ENCODE measurements around the gene STRN4.

The STRN4 gene

DNA sequence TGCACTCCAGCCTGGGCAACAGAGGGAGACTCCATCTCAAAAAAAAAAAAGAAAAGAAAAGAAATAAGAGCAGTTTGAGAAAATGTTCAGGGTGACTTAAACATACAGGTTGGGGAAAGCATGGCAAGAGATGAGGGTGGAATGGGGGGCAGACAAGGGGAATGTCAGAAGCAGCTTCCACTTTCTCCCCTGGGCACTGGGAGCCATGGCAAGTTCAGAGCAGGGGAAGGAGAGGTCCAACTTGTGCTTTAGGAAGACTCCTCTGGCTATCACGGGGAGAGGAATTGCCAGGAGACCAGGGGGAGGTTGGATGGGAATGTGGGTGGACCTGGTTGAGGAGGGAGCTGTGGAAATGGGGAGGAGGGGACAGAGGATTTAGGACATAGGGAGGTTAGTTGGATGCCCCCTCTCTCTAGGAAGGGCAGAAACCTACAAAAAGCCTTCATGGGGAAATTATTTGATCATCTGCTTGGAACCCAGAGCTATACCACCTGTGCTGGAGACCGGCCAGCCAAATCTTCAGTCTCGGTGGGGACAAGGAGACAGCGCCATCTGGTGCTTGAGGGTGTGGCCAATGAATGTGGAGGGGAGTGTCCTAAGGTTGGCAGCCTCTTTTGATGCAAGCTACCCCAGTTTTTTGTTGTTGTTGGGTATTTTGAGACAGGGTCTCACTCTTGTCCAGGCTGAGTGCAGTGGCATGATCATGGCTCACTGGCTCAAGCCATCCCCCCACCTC is 7.3 kb upstream of the STRN4 start:
- TF ChIP-seq, protein P1, sequence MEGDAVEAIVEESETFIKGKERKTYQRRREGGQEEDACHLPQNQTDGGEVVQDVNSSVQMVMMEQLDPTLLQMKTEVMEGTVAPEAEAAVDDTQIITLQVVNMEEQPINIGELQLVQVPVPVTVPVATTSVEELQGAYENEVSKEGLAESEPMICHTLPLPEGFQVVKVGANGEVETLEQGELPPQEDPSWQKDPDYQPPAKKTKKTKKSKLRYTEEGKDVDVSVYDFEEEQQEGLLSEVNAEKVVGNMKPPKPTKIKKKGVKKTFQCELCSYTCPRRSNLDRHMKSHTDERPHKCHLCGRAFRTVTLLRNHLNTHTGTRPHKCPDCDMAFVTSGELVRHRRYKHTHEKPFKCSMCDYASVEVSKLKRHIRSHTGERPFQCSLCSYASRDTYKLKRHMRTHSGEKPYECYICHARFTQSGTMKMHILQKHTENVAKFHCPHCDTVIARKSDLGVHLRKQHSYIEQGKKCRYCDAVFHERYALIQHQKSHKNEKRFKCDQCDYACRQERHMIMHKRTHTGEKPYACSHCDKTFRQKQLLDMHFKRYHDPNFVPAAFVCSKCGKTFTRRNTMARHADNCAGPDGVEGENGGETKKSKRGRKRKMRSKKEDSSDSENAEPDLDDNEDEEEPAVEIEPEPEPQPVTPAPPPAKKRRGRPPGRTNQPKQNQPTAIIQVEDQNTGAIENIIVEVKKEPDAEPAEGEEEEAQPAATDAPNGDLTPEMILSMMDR (conservative IDR thresholded peaks at IDR 0.05; ENCODE audit: low read depth, low read length) = peak; percentile 56
- H3K4me3 ChIP-seq (ENCODE audit: low read length) = no peak overlapping the region
- no peak for DNase-seq (ENCODE audit: low read depth)

DNA sequence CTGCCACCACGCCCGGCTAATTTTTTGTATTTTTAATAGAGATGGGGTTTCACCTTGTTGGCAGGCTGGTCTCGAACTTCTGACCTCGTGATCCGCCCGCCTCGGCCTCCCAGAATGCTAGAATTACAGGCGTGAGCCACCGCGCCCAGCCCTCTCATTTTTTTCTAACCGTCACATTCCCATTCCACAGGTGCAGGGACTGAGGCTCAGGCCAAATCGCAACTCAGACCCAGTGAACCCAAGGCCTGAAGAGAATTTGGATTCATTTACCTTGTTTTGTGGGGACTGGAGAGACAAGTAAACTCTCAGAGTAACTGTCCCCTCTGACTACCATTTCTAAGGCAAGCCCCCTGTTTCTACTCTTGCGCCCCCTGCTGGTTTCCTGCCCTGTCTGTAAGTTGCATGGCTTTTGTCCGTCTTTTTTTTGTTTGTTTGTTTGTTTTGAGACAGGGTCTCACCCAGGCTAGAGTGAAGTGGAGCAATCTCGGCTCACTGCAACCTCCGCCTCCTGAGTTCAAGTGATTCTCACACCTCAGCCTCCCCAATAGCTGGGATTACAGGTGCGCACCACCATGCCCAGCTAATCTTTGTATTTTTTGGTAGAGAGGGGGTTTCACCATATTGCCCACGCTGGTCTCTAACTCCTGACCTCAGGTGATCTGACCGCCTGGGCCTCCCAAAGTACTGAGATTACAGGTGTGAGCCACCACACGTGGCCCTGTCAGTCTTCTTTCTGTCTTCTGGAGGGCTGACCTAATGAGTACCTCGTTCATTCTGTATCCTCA is 2.3 kb upstream of the STRN4 start:
- TF ChIP-seq, protein P1 (conservative IDR thresholded peaks at IDR 0.05; ENCODE audit: low read depth, low read length) = peak; percentile 89
- H3K4me3 ChIP-seq (ENCODE audit: low read length) = no peak overlapping the region
- DNase-seq (ENCODE audit: low read depth) = no peak

GRCh38 chr19:46745521-46746280 is 549 bp downstream of the STRN4 start, which contains the start of gene FKRP:
TSS of gene FKRP (plus strand) at chr19:46746057. CDS start at chr19:46755451, 9,394 bp downstream.
- TF ChIP-seq, protein P1 (conservative IDR thresholded peaks at IDR 0.05; ENCODE audit: low read depth, low read length) = no peak
- peak within 1 kb of the TSS; percentile 88 for H3K4me3 ChIP-seq (ENCODE audit: low read length)
- DNase-seq (ENCODE audit: low read depth) = no peak

DNA sequence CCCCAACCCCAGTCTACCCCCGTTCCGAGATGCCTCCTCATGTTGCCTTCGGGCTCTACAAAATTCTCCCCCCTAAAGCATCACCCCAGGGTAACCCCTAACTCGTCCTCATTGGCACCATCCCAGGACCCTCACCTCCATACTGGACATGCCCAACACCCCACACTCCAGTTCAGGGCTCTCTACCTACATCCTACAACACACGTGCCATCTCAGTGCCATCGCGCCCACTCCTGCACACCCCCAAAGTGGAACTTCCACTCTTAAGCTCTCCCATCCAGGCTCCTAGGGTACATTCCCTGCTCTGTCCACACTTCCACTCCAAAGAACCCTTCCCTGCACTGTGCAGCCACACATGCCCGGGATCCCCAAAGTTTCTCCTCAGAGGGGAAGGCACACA is 1.2 kb downstream of the STRN4 start:
- TF ChIP-seq, protein P1 (conservative IDR thresholded peaks at IDR 0.05; ENCODE audit: low read depth, low read length) = no peak
- H3K4me3 ChIP-seq (ENCODE audit: low read length) = peak overlapping the region; percentile 88
- no peak for DNase-seq (ENCODE audit: low read depth)

DNA sequence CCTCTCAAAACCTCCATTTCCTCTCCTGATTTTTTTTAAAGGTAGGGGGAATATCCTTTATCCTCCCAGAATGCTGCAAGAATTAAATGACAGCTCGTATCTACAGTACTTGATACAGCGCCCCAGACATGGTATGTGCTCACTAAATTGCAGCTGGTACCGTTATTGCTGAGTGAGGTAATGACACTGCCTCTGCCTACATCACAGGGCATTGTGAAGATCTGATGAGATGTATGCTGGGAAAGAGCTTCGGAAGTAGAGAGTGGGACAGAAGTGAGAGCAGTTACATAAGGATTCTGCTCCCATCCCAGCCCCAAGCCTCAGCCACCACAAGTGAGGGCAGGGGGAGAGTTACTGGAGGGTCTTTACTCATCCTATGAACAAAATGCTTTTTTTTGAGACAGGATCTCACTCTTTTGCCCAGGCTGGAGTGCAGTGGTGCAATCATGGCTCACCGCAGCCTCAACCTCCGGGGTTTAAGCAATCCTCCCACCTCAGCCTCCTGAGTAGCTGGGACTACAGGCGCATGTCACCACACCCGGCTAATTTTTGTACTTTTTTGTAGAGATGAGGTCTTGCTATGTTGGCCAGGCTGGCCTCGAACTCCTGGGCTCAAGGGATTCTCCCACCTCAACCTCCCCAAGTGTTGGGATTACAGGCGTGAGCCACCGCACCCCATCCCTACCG is 2.1 kb downstream of the STRN4 start:
- TF ChIP-seq, protein P1 (conservative IDR thresholded peaks at IDR 0.05; ENCODE audit: low read depth, low read length) = no peak
- peak overlapping the region; percentile 88 for H3K4me3 ChIP-seq (ENCODE audit: low read length)
- no peak for DNase-seq (ENCODE audit: low read depth)

GRCh38 chr19:46742926-46743480 is 3.2 kb downstream of the STRN4 start:
- H3K4me3 ChIP-seq (ENCODE audit: low read length) = no peak overlapping the region
- TF ChIP-seq, protein P1 (conservative IDR thresholded peaks at IDR 0.05; ENCODE audit: low read depth, low read length) = no peak
- DNase-seq (ENCODE audit: low read depth) = no peak
